HG02678 (cell line): ENCODE data around the gene EHHADH.

Source experiments
- ATAC-seq: cut with Tn5 transposase; IDR thresholded peaks from one replicate; pipeline ENCODE4 v1.9.1; 2021; ENCODE audit warnings: mild to moderate bottlenecking, moderate library complexity; ENCODE audit not compliant: unreplicated experiment

EHHADH gene

GRCh38 chr3:185151101-185151963 is 102.5 kb downstream of the EHHADH start:
- no peak for ATAC-seq

DNA sequence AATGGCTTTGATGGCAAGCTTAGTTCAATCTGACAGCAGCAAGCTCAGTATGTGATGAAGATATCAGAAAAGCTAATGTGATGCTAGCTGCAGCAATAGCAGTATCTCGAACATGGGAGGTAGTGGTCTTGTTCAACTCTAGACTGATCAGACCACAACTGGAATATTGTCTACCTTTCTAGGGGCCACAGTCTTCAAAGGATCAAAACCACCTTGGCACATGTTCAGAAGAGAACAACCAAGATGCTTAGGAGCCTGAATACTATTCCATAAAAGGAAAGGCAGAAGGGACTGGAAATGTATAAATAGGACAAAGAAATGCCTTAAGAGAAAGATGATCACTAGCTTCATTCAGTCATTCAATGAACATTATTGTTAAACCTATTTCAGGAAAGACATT is 103.3 kb downstream of the EHHADH start:
- no peak for ATAC-seq

DNA sequence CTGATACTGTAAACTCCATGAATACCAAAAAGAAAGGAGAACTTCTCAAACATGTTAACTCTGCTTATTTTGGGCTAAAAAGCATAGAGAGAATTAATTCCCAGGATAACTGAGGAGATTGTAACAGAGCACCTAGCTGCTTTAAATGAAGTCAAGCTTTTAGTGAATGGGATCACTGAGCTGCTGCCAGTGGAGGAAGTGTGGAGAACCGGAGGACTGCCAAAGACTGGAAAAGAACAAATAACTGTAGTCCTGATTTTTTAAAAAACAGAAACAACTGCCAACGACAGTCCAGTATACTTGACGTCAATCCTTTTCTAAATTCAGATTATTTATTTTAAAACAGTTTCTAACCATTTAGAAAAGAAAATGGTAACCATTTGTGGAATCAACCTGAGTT is 104.3 kb downstream of the EHHADH start:
- ATAC-seq = no peak

GRCh38 chr3:185145511-185145910 is 108.3 kb downstream of the EHHADH start:
- no peak for ATAC-seq

DNA sequence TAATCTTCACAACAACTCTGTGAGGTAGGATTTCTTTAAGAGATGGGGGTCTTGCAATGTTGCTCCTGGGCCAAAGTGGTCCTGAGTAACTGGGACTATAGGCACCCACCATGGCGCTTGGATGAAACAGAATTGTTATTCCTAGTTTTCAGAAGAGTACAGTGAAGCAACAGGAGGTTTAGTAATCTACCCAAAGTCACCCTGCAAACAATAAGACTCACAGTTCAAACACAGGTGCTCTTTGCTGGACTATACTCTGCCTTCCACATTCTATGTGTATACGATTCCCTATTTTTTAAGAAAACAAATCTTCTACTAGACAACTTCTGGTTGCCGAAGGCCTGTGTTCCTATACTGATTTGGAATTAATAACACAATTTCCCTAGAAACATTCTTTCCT is 109.1 kb downstream of the EHHADH start:
- ATAC-seq = no peak
